ENCODE measurements around the gene GRM1.

GRM1 gene

GRCh38 chr6:146246028-146246427 lies 217.2 kb downstream of the GRM1 start:
- Histone ChIP-seq H3K9me3 (ENCODE audit: insufficient read depth, low read depth, low read length) (no peaks in the 10 kb centered on the region), H4K8ac (ENCODE audit: low read depth, low read length) (no peak overlapping the region), H3K4me3 (ENCODE audit: low read depth, low read length) (no peak overlapping the region), H3K14ac (ENCODE audit: low read length) (no peak overlapping the region), H3K79me1 (ENCODE audit: low read length) (no peaks in the 10 kb centered on the region), H3K27ac (ENCODE audit: low read depth, low read length) (no peak overlapping the region), H3K27me3 (ENCODE audit: insufficient read depth, low read length) (no peaks in the 10 kb centered on the region), H4K12ac (ENCODE audit: low read depth, low read length) (no peak overlapping the region), H2BK12ac (ENCODE audit: low read length) (no peak overlapping the region), H2AK5ac (ENCODE audit: low read length) (no peak overlapping the region), H3K23ac (ENCODE audit: low read length) (no peak overlapping the region), H3K36me3 (ENCODE audit: control insufficient read depth in 1 of 2, insufficient read depth in 2 of 2, low read length in 2 of 2) (no peaks in the 10 kb centered on the region), H3K18ac (ENCODE audit: low read length) (no peak overlapping the region), H3K9ac (ENCODE audit: low read length) (no peak overlapping the region), H2BK120ac (ENCODE audit: insufficient read depth, low read length, poor library complexity) (no peak overlapping the region), H2BK5ac (ENCODE audit: low read depth, low read length, poor library complexity) (no peak overlapping the region), H3K4ac (ENCODE audit: low read depth, low read length) (no peak overlapping the region), H3K79me2 (ENCODE audit: control insufficient read depth, insufficient read depth, low read length, poor library complexity) (no peaks in the 10 kb centered on the region), H4K91ac (ENCODE audit: low read depth, low read length) (no peak overlapping the region), H3K4me1 (ENCODE audit: control insufficient read depth in 1 of 2, insufficient read depth in 2 of 2, low read length in 2 of 2) (no peaks in the 10 kb centered on the region), H2AFZ (ENCODE audit: insufficient read depth, low read length, poor library complexity) (no peak overlapping the region), H3K4me2 (ENCODE audit: low read length) (no peak overlapping the region)
- WGBS (ENCODE audit: extremely low coverage, insufficient coverage, insufficient read length) = no CpG with 5 or more reads among the region's 1 CpG
- DNase-seq = no peak

- H2AFZ ChIP-seq (ENCODE audit: insufficient read depth, low read length, poor library complexity) = no peak overlapping the region
- H3K27me3 ChIP-seq (ENCODE audit: insufficient read depth, low read length) = no peaks in the 10 kb centered on the region
- no peak overlapping the region for H2BK5ac ChIP-seq (ENCODE audit: low read depth, low read length, poor library complexity)
- no peak overlapping the region for H4K8ac ChIP-seq (ENCODE audit: low read depth, low read length)
- no peaks in the 10 kb centered on the region for H3K79me1 ChIP-seq (ENCODE audit: low read length)
- no peak overlapping the region for H2BK12ac ChIP-seq (ENCODE audit: low read length)
- no peak overlapping the region for H3K27ac ChIP-seq (ENCODE audit: low read depth, low read length)
- H3K4me1 ChIP-seq (ENCODE audit: control insufficient read depth in 1 of 2, insufficient read depth in 2 of 2, low read length in 2 of 2) = no peaks in the 10 kb centered on the region
- H3K14ac ChIP-seq (ENCODE audit: low read length) = no peak overlapping the region
- no peak overlapping the region for H3K4me3 ChIP-seq (ENCODE audit: low read depth, low read length)
- H2BK120ac ChIP-seq (ENCODE audit: insufficient read depth, low read length, poor library complexity) = no peak overlapping the region
- H3K18ac ChIP-seq (ENCODE audit: low read length) = no peak overlapping the region
- no peak overlapping the region for H3K4me2 ChIP-seq (ENCODE audit: low read length)
- H4K12ac ChIP-seq (ENCODE audit: low read depth, low read length) = no peak overlapping the region
- no peaks in the 10 kb centered on the region for H3K36me3 ChIP-seq (ENCODE audit: control insufficient read depth in 1 of 2, insufficient read depth in 2 of 2, low read length in 2 of 2)
- no peak overlapping the region for H3K4ac ChIP-seq (ENCODE audit: low read depth, low read length)
- no peak for DNase-seq
- no peaks in the 10 kb centered on the region for H3K79me2 ChIP-seq (ENCODE audit: control insufficient read depth, insufficient read depth, low read length, poor library complexity)
- H3K9ac ChIP-seq (ENCODE audit: low read length) = no peak overlapping the region
- no peak overlapping the region for H2AK5ac ChIP-seq (ENCODE audit: low read length)
- no peak overlapping the region for H4K91ac ChIP-seq (ENCODE audit: low read depth, low read length)
- no peak overlapping the region for H3K23ac ChIP-seq (ENCODE audit: low read length)
- no peaks in the 10 kb centered on the region for H3K9me3 ChIP-seq (ENCODE audit: insufficient read depth, low read depth, low read length)
Observed at GRCh38 chr6:146253691-146254090, 224.8 kb downstream of the GRM1 start.

- Histone ChIP-seq H3K79me2 (ENCODE audit: control insufficient read depth, insufficient read depth, low read length, poor library complexity) (no peaks in the 10 kb centered on the region), H3K4ac (ENCODE audit: low read depth, low read length) (no peak overlapping the region), H3K4me1 (ENCODE audit: control insufficient read depth in 1 of 2, insufficient read depth in 2 of 2, low read length in 2 of 2) (no peaks in the 10 kb centered on the region), H4K91ac (ENCODE audit: low read depth, low read length) (no peak overlapping the region), H3K18ac (ENCODE audit: low read length) (no peak overlapping the region), H3K23ac (ENCODE audit: low read length) (no peak overlapping the region), H3K27ac (ENCODE audit: low read depth, low read length) (no peak overlapping the region), H2BK5ac (ENCODE audit: low read depth, low read length, poor library complexity) (no peak overlapping the region), H3K27me3 (ENCODE audit: insufficient read depth, low read length) (no peaks in the 10 kb centered on the region), H3K4me3 (ENCODE audit: low read depth, low read length) (no peak overlapping the region), H3K36me3 (ENCODE audit: control insufficient read depth in 1 of 2, insufficient read depth in 2 of 2, low read length in 2 of 2) (no peaks in the 10 kb centered on the region), H3K79me1 (ENCODE audit: low read length) (no peaks in the 10 kb centered on the region), H4K8ac (ENCODE audit: low read depth, low read length) (no peak overlapping the region), H2BK12ac (ENCODE audit: low read length) (no peak overlapping the region), H4K12ac (ENCODE audit: low read depth, low read length) (no peak overlapping the region), H3K9ac (ENCODE audit: low read length) (no peak overlapping the region), H3K14ac (ENCODE audit: low read length) (no peak overlapping the region), H3K4me2 (ENCODE audit: low read length) (no peak overlapping the region), H2AFZ (ENCODE audit: insufficient read depth, low read length, poor library complexity) (no peak overlapping the region), H3K9me3 (ENCODE audit: insufficient read depth, low read depth, low read length) (no peaks in the 10 kb centered on the region), H2BK120ac (ENCODE audit: insufficient read depth, low read length, poor library complexity) (no peak overlapping the region), H2AK5ac (ENCODE audit: low read length) (no peak overlapping the region)
- DNase-seq = no peak
- WGBS (ENCODE audit: extremely low coverage, insufficient coverage, insufficient read length) = no CpG with 5 or more reads among the region's 1 CpG
Observed at GRCh38 chr6:146258206-146258605, 229.3 kb downstream of the GRM1 start.

- H2AK5ac ChIP-seq (ENCODE audit: low read length) = no peak overlapping the region
- H3K14ac ChIP-seq (ENCODE audit: low read length) = no peak overlapping the region
- peak overlapping the region; percentile 54 for H4K8ac ChIP-seq (ENCODE audit: low read depth, low read length)
- no peaks in the 10 kb centered on the region for H3K9me3 ChIP-seq (ENCODE audit: insufficient read depth, low read depth, low read length)
- H3K4me2 ChIP-seq (ENCODE audit: low read length) = no peak overlapping the region
- H2AFZ ChIP-seq (ENCODE audit: insufficient read depth, low read length, poor library complexity) = no peak overlapping the region
- no peaks in the 10 kb centered on the region for H3K4me1 ChIP-seq (ENCODE audit: control insufficient read depth in 1 of 2, insufficient read depth in 2 of 2, low read length in 2 of 2)
- no peak overlapping the region for H3K23ac ChIP-seq (ENCODE audit: low read length)
- H3K36me3 ChIP-seq (ENCODE audit: control insufficient read depth in 1 of 2, insufficient read depth in 2 of 2, low read length in 2 of 2) = no peaks in the 10 kb centered on the region
- no peak overlapping the region for H4K91ac ChIP-seq (ENCODE audit: low read depth, low read length)
- H4K12ac ChIP-seq (ENCODE audit: low read depth, low read length) = no peak overlapping the region
- no peaks in the 10 kb centered on the region for H3K79me2 ChIP-seq (ENCODE audit: control insufficient read depth, insufficient read depth, low read length, poor library complexity)
- no peak overlapping the region for H2BK120ac ChIP-seq (ENCODE audit: insufficient read depth, low read length, poor library complexity)
- no peaks in the 10 kb centered on the region for H3K27me3 ChIP-seq (ENCODE audit: insufficient read depth, low read length)
- no peaks in the 10 kb centered on the region for H3K79me1 ChIP-seq (ENCODE audit: low read length)
- H3K18ac ChIP-seq (ENCODE audit: low read length) = no peak overlapping the region
- no peak overlapping the region for H3K9ac ChIP-seq (ENCODE audit: low read length)
- no peak overlapping the region for H3K27ac ChIP-seq (ENCODE audit: low read depth, low read length)
- H2BK12ac ChIP-seq (ENCODE audit: low read length) = no peak overlapping the region
- no CpG with 5 or more reads among the region's 4 CpGs for WGBS (ENCODE audit: extremely low coverage, insufficient coverage, insufficient read length)
- H3K4me3 ChIP-seq (ENCODE audit: low read depth, low read length) = no peak overlapping the region
- no peak overlapping the region for H3K4ac ChIP-seq (ENCODE audit: low read depth, low read length)
- no peak overlapping the region for H2BK5ac ChIP-seq (ENCODE audit: low read depth, low read length, poor library complexity)
- DNase-seq = no peak
Observed at GRCh38 chr6:146260886-146261285, 232.0 kb downstream of the GRM1 start.
